H9 (cell line): ENCODE data around the gene ELAPOR1. TPM values are rescaled to one million over a fixed set of nuclear protein-coding genes. Genes with fewer than 3 reads are reported as not detected.

ENCODE experiments used
- DNase-seq: peaks from one replicate; pipeline ENCODE4 v3.0.0-alpha.2; 2017
- H2AFZ ChIP-seq: one replicate; pipeline ENCODE4 v1.6.1; 2013; ENCODE audit warnings: mild to moderate bottlenecking, low read length, control low read depth, moderate library complexity
- H2AK5ac ChIP-seq: 2 replicates; pipeline ENCODE4 v1.6.1; 2013; ENCODE audit warnings: low read length, control low read depth, mixed read lengths; ENCODE audit not compliant: insufficient read length
- H2BK120ac ChIP-seq: one replicate; pipeline ENCODE4 v1.6.1; 2013; ENCODE audit warnings: low read depth, mild to moderate bottlenecking, low read length, control low read depth, inconsistent platforms; ENCODE audit not compliant: poor library complexity, severe bottlenecking
- H2BK12ac ChIP-seq: 2 replicates; pipeline ENCODE4 v1.6.1; 2013; ENCODE audit warnings: low read length, control low read depth, mixed read lengths, low read depth; ENCODE audit not compliant: insufficient read length
- H2BK15ac ChIP-seq: 2 replicates; pipeline ENCODE4 v1.6.1; 2013; ENCODE audit warnings: low read depth, low read length, control low read depth
- H2BK20ac ChIP-seq: one replicate; pipeline ENCODE4 v1.6.1; 2013; ENCODE audit warnings: low read depth, mild to moderate bottlenecking, low read length, control low read depth, inconsistent platforms; ENCODE audit not compliant: poor library complexity, severe bottlenecking
- H2BK5ac ChIP-seq: 2 replicates; pipeline ENCODE4 v1.6.1; 2013; ENCODE audit warnings: low read length, control low read depth, mixed read lengths; ENCODE audit not compliant: insufficient read length
- H3K14ac ChIP-seq: 2 replicates; pipeline ENCODE4 v1.6.1; 2013; ENCODE audit warnings: low read length, control low read depth; ENCODE audit not compliant: insufficient read depth
- H3K18ac ChIP-seq: 2 replicates; pipeline ENCODE4 v1.6.1; 2013; ENCODE audit warnings: low read depth, mild to moderate bottlenecking, mixed read lengths, low read length, control low read depth; ENCODE audit not compliant: insufficient read length
- H3K23ac ChIP-seq: 2 replicates; pipeline ENCODE4 v1.6.1; 2013; ENCODE audit warnings: low read length, control low read depth, mixed read lengths, low read depth; ENCODE audit not compliant: insufficient read length
- H3K23me2 ChIP-seq: 2 replicates; pipeline ENCODE4 v1.6.1; 2013; ENCODE audit warnings: low read depth, mild to moderate bottlenecking, mixed read lengths, low read length, control low read depth; ENCODE audit not compliant: insufficient read length, poor library complexity, severe bottlenecking
- H3K27ac ChIP-seq: 2 replicates; pipeline ENCODE4 v1.5.1; 2013; ENCODE audit warnings: low read length, control low read depth, mixed read lengths, low read depth; ENCODE audit not compliant: insufficient read length
- H3K27me3 ChIP-seq: 2 replicates; pipeline ENCODE4 v1.6.1; 2013; ENCODE audit warnings: low read length, control low read depth, inconsistent platforms; ENCODE audit not compliant: insufficient read depth
- H3K4ac ChIP-seq: 2 replicates; pipeline ENCODE4 v1.6.1; 2013; ENCODE audit warnings: low read depth, mild to moderate bottlenecking, control low read depth, inconsistent platforms, low read length, moderate library complexity
- H3K4me1 ChIP-seq: 2 replicates; pipeline ENCODE4 v1.6.1; 2013; ENCODE audit warnings: low read length, control low read depth, inconsistent platforms; ENCODE audit not compliant: insufficient read depth
- H3K4me2 ChIP-seq: 2 replicates; pipeline ENCODE4 v1.6.1; 2013; ENCODE audit warnings: low read length, control low read depth, mixed read lengths; ENCODE audit not compliant: insufficient read length, insufficient read depth
- H3K56ac ChIP-seq: 2 replicates; pipeline ENCODE4 v1.6.1; 2013; ENCODE audit warnings: low read depth, mild to moderate bottlenecking, mixed read lengths, low read length, control low read depth; ENCODE audit not compliant: insufficient read length
- H3K79me1 ChIP-seq: 2 replicates; pipeline ENCODE4 v1.6.1; 2013; ENCODE audit warnings: low read depth, mild to moderate bottlenecking, moderate library complexity, low read length, control low read depth, inconsistent platforms; ENCODE audit not compliant: insufficient read depth, poor library complexity, severe bottlenecking
- H3K79me2 ChIP-seq: 2 replicates; pipeline ENCODE4 v1.6.1; 2013; ENCODE audit warnings: low read length, control low read depth, inconsistent platforms; ENCODE audit not compliant: insufficient read depth
- H3K9ac ChIP-seq: 2 replicates; pipeline ENCODE4 v1.6.1; 2013; ENCODE audit warnings: low read length, control low read depth, mixed read lengths; ENCODE audit not compliant: insufficient read length; ENCODE audit errors: extremely low read depth
- H3K9me3 ChIP-seq: one replicate; pipeline ENCODE4 v1.6.1; 2013; ENCODE audit warnings: low read depth, low read length, inconsistent platforms; ENCODE audit not compliant: control insufficient read depth
- H3T11ph ChIP-seq: one replicate; pipeline ENCODE4 v1.6.1; 2013; ENCODE audit warnings: mild to moderate bottlenecking, low read length, control low read depth, inconsistent platforms
- H4K20me1 ChIP-seq: one replicate; pipeline ENCODE4 v1.6.1; 2013; ENCODE audit not compliant: control insufficient read depth, insufficient read length, insufficient read depth
- H4K5ac ChIP-seq: 2 replicates; pipeline ENCODE4 v1.6.1; 2013; ENCODE audit warnings: low read depth, mild to moderate bottlenecking, mixed read lengths, low read length, control low read depth; ENCODE audit not compliant: insufficient read length
- H4K8ac ChIP-seq: replicated peaks from 2 replicates; pipeline ENCODE4 v1.6.1; 2013; ENCODE audit warnings: low read length, control low read depth, mixed read lengths, low read depth; ENCODE audit not compliant: insufficient read length
- H4K91ac ChIP-seq: 2 replicates; pipeline ENCODE4 v1.6.1; 2013; ENCODE audit warnings: low read depth, mild to moderate bottlenecking, moderate library complexity, mixed read lengths, low read length, control low read depth; ENCODE audit not compliant: insufficient read length
- H3K27ac Mint-ChIP-seq, 3 experiments: 2 replicates in 2 of 3; 3 replicates in 1 of 3; pipeline ENCODE4 v1.8.0; 2020 to 2021; ENCODE audit warnings: mixed read lengths in 3 of 3, mild to moderate bottlenecking in 1 of 3, moderate library complexity in 1 of 3
- H3K27me3 Mint-ChIP-seq: 2 replicates; pipeline ENCODE4 v1.8.0; 2021; ENCODE audit warnings: low read depth, mild to moderate bottlenecking, moderate library complexity, mixed read lengths
- H3K36me3 Mint-ChIP-seq, 3 experiments: 2 replicates in 2 of 3; 3 replicates in 1 of 3; pipeline ENCODE4 v1.8.0; 2020 to 2021; ENCODE audit warnings: low read depth in 3 of 3, mixed read lengths in 3 of 3; ENCODE audit not compliant: insufficient read depth in 1 of 3
- H3K4me1 Mint-ChIP-seq, 2 experiments: 2 replicates each; pipeline ENCODE4 v1.8.0; 2020; ENCODE audit warnings: mixed read lengths in 2 of 2
- H3K4me3 Mint-ChIP-seq, 2 experiments: 2 replicates in 1 of 2; 3 replicates in 1 of 2; pipeline ENCODE4 v1.8.0; 2020 to 2021; ENCODE audit warnings: mild to moderate bottlenecking in 2 of 2, mixed read lengths in 2 of 2, moderate library complexity in 1 of 2
- H3K9me3 Mint-ChIP-seq, 2 experiments: 2 replicates in 1 of 2; 3 replicates in 1 of 2; pipeline ENCODE4 v1.8.0; 2020; ENCODE audit warnings: mild to moderate bottlenecking in 2 of 2, mixed read lengths in 2 of 2, moderate library complexity in 1 of 2
- CTCF ChIP-seq: fragments of 200-600 bp; sonication (generic); conservative IDR thresholded peaks from 3 replicates; pipeline ENCODE4 v1.8.0; 2021; ENCODE audit warnings: antibody characterized with exemption, mild to moderate bottlenecking
- WGBS: extraction: QIAGEN DNeasy Blood & Tissue Kit; methylation state at CpG from one replicate; pipeline ENCODE4 v1.1.7; 2013; ENCODE audit warnings: missing lambda C conversion rate, low lambda C conversion rate, mixed read lengths; ENCODE audit not compliant: insufficient read length; ENCODE audit errors: extremely low coverage; 5-methylcytosine and 5-hydroxymethylcytosine counted together
- total RNA-seq: library from RNA; stranded (reverse); gene quantifications from 2 replicates; pipeline ENCODE4 v1.2.1, GENCODE V29; 2021

ELAPOR1 gene
- total RNA-seq, 1 experiment from 2014 or later = 0.55 TPM

GRCh38 chr1:109135940-109136339 lies 22.0 kb downstream of the ELAPOR1 start:
- H3K18ac ChIP-seq = no peak overlapping the region
- no peak overlapping the region for H2BK5ac ChIP-seq
- H3K4ac ChIP-seq = no peak overlapping the region
- no peak overlapping the region for H2BK15ac ChIP-seq
- H3K4me1 ChIP-seq = no peaks in the 10 kb centered on the region
- no peak for TF ChIP-seq CTCF
- no CpG with 5 or more reads among the region's 3 CpGs for WGBS
- H3K79me1 ChIP-seq = no peaks in the 10 kb centered on the region
- no peak overlapping the region for H2BK12ac ChIP-seq
- no peak overlapping the region for H3K27ac ChIP-seq
- no peak overlapping the region for H4K5ac ChIP-seq
- H3K27ac Mint-ChIP-seq = no peak overlapping the region
- no peak overlapping the region for H4K8ac ChIP-seq
- H2AFZ ChIP-seq = no peak overlapping the region
- DNase-seq = no peak
- H3K36me3 Mint-ChIP-seq = no peaks in the 10 kb centered on the region
- no peaks in the 10 kb centered on the region for H3K27me3 ChIP-seq
- H3K79me2 ChIP-seq = no peaks in the 10 kb centered on the region
- H3K23ac ChIP-seq = no peak overlapping the region
- H3K9ac ChIP-seq = no peak overlapping the region
- no peak overlapping the region for H3K14ac ChIP-seq
- no peaks in the 10 kb centered on the region for H3K27me3 Mint-ChIP-seq
- H3T11ph ChIP-seq = no peak overlapping the region
- no peaks in the 10 kb centered on the region for H4K20me1 ChIP-seq
- no peaks in the 10 kb centered on the region for H3K9me3 ChIP-seq
- no peak overlapping the region for H3K56ac ChIP-seq
- no peak overlapping the region for H2AK5ac ChIP-seq
- no peak overlapping the region for H2BK20ac ChIP-seq
- H3K4me1 Mint-ChIP-seq = no peaks in the 10 kb centered on the region; a peak in 1 of 4 replicates
- no peak overlapping the region for H2BK120ac ChIP-seq
- H3K23me2 ChIP-seq = no peaks in the 10 kb centered on the region
- no peaks in the 10 kb centered on the region; a peak in 1 of 5 replicates for H3K9me3 Mint-ChIP-seq
- H3K4me2 ChIP-seq = no peak overlapping the region
- H3K4me3 Mint-ChIP-seq = no peak overlapping the region
- H4K91ac ChIP-seq = no peak overlapping the region
